Gastroesophageal sphincter (tissue), 4 donors: ENCODE results near the gene UTP20. TPM values are rescaled to one million over a fixed set of nuclear protein-coding genes. Genes with fewer than 3 reads are reported as not detected.
"Not testable (repeated sequence)": the region's sequence is repeated elsewhere in the genome, so short reads cannot be mapped to it uniquely, and the experiment has no call there.

Experiments
- ATAC-seq: fragments of 150-250 bp; one replicate; pipeline ENCODE4 v1.9.1; 2016; ENCODE audit warnings: mild to moderate bottlenecking, moderate library complexity
- H3K27ac ChIP-seq, 4 donors: fragments of 200-600 bp; sonication (generic) in 3 of 4; 1 replicate in 3 of 4; 2 replicates in 1 of 4; pipeline ENCODE4 v1.5.1; 2016 to 2019
- H3K27me3 ChIP-seq: fragments of 200-600 bp; sonication (generic); one replicate; pipeline ENCODE4 v1.5.1; 2019
- H3K36me3 ChIP-seq, 2 donors: fragments of 200-600 bp; sonication (generic); one replicate each; pipeline ENCODE4 v1.5.1; 2019; ENCODE audit warnings: control low read depth in 1 of 2
- H3K4me1 ChIP-seq, 3 donors: fragments of 200-600 bp; sonication (generic); 1 replicate in 2 of 3; 2 replicates in 1 of 3; pipeline ENCODE4 v1.5.1; 2016 to 2019; ENCODE audit warnings: control low read depth in 2 of 3
- H3K4me3 ChIP-seq, 2 donors: fragments of 200-600 bp; sonication (generic); one replicate each; pipeline ENCODE4 v1.5.1; 2019; ENCODE audit warnings: mild to moderate bottlenecking in 1 of 2, moderate library complexity in 1 of 2
- H3K9me3 ChIP-seq, 3 donors: fragments of 200-600 bp; sonication (generic); one replicate each; pipeline ENCODE4 v1.5.1; 2017 to 2019; ENCODE audit warnings: control low read depth in 2 of 3
- CTCF ChIP-seq, 4 experiments: fragments of 200-600 bp in 2 of 4; fragments of 450-650 bp in 2 of 4; sonication (generic) in 1 of 4; IDR thresholded peaks; one replicate each; pipeline ENCODE4 v1.5.1; 2017 to 2019; ENCODE audit warnings: antibody characterized with exemption in 4 of 4, mild to moderate bottlenecking in 2 of 4, moderate library complexity in 2 of 4
- EP300 ChIP-seq: sonication (generic); formaldehyde crosslinking; IDR thresholded peaks from one replicate; pipeline ENCODE4 v1.6.1; 2017; ENCODE audit warnings: antibody characterized with exemption, mild to moderate bottlenecking
- POLR2A ChIP-seq, 2 donors: fragments of 450-650 bp; IDR thresholded peaks; one replicate each; pipeline ENCODE4 v1.6.1; 2017; ENCODE audit warnings: antibody characterized with exemption in 2 of 2, mild to moderate bottlenecking in 2 of 2, moderate library complexity in 1 of 2
- POLR2AphosphoS5 ChIP-seq: sonication (generic); formaldehyde crosslinking; IDR thresholded peaks from one replicate; pipeline ENCODE4 v1.6.1; 2017; ENCODE audit warnings: antibody characterized with exemption
- WGBS, 2 donors: methylation state at CpG; one replicate each; pipeline ENCODE4 v1.1.5; 2018; ENCODE audit warnings: low coverage in 1 of 2; 5-methylcytosine and 5-hydroxymethylcytosine counted together
- total RNA-seq, 4 donors: library from RNA; depleted of rRNA; stranded (reverse); fragments of >200 nt; gene quantifications; one replicate each; pipeline ENCODE4 v1.1.0, GENCODE V29; 2016

The UTP20 gene
- total RNA-seq, 4 donors from 2014 or later = 9.4 to 12.5 (median 11.8) TPM

- peak within 1 kb of the TSS; percentile 88 to 95 (median 92) for H3K27ac ChIP-seq
- H3K9me3 ChIP-seq = no peaks in the 10 kb centered on the region
- H3K36me3 ChIP-seq = no peaks in the 10 kb centered on the region
- H3K4me1 ChIP-seq = peaks cover 0 to 45% (median 8%) of the 10 kb centered on the region in 3 donors
- WGBS, 2 donors = 0% methylated on average over 20 to 27 of the region's 71 CpGs
- H3K27me3 ChIP-seq = no peaks in the 10 kb centered on the region
- H3K4me3 ChIP-seq = peak within 1 kb of the TSS; percentile 59 to 63
- ATAC-seq = peak; percentile 95
- TF ChIP-seq EP300 (no peak), POLR2A (IDR thresholded peaks at IDR 0.05) (peak in 1 of 2 donors; percentile 28), POLR2AphosphoS5 (peak; percentile 50), CTCF (IDR thresholded peaks at IDR 0.05) (no peak)
These were observed 127.8 kb downstream of the UTP20 start, which contains the start of gene ARL1 for GRCh38 chr12:101407436-101408345. ARL1 (minus strand) TSS chr12:101407772; CDS start chr12:101407645, 127 bp downstream.

DNA sequence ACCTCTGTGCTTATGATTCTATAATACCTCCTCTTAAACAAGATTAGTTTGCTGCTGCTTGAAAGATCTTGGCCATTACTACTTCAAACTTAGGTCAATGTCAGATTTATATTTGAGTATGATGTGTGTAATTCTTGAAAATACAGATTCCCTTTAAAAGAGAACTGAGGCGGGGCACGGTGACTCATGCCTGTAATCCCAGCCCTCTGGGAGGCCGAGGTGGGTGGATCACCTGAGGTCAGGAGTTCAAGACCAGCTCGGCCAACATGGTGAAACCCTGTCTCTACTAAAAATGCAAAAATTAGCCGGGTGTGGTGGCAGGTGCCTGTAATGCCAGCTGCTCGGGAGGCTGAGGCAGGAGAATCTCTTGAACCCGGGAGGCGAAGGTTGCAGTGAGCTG, 130.3 kb downstream of the UTP20 start:
- not testable (repeated sequence) for ATAC-seq, H3K36me3 ChIP-seq, H3K27ac ChIP-seq, H3K4me3 ChIP-seq, H3K9me3 ChIP-seq, H3K27me3 ChIP-seq
- H3K4me1 ChIP-seq = peaks cover 0 to 29% (median 8%) of the 10 kb centered on the region in 3 donors
- WGBS, 2 donors = 73% methylated on average over 7 of the region's 8 CpGs; no CpG with 5 or more reads in 1 of the 2 donors

DNA sequence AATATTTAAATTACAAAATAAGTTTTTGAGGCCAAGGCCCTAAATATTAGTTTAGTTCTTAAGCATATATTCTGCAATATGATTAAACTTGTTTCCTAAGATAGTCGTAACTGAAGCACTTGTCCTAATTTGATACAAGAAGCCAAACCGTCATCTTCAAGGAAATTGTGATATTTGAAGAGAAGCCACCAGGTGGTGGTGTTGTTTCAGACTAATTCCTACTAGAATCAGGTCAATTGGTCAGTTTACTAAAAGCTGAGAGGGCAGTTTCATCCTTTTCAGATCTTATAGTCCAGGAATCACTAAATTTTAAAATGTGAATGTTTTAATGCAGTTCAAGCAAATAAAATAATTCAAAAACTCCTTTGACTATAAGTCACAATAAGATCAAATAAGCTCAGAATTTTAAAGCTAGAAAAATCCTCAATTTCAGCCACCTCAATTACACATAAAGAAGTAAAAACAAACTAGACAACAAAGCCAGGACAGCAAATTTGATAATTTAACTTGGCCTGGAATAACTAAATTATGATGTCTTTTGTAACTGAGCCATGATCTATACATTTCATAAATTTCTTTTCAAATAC, 134.7 kb downstream of the UTP20 start:
- no peak for TF ChIP-seq POLR2AphosphoS5
- peak; percentile 26 to 67 (median 64) for TF ChIP-seq CTCF (IDR thresholded peaks at IDR 0.05)
- TF ChIP-seq POLR2A (IDR thresholded peaks at IDR 0.05) = no peak
- no peaks in the 10 kb centered on the region for H3K9me3 ChIP-seq
- H3K4me3 ChIP-seq = no peak overlapping the region
- WGBS, 2 donors = 0 to 10% methylated on average over 2 of the region's 2 CpGs
- ATAC-seq = peak; percentile 41
- H3K36me3 ChIP-seq = no peaks in the 10 kb centered on the region
- no peaks in the 10 kb centered on the region for H3K27me3 ChIP-seq
- H3K27ac ChIP-seq = no peak overlapping the region
- H3K4me1 ChIP-seq = no peaks in the 10 kb centered on the region

GRCh38 chr12:101415228-101415627, 135.3 kb downstream of the UTP20 start:
- Histone ChIP-seq H3K9me3 (no peaks in the 10 kb centered on the region), H3K4me1 (no peaks in the 10 kb centered on the region), H3K36me3 (no peaks in the 10 kb centered on the region), H3K27me3 (no peaks in the 10 kb centered on the region), H3K4me3 (no peak overlapping the region), H3K27ac (no peak overlapping the region)
- WGBS, 2 donors = 82 to 88% methylated on average over 1 of the region's 1 CpG
- TF ChIP-seq POLR2AphosphoS5 (no peak), EP300 (no peak), POLR2A (IDR thresholded peaks at IDR 0.05) (no peak), CTCF (IDR thresholded peaks at IDR 0.05) (no peak)
- no peak for ATAC-seq

DNA sequence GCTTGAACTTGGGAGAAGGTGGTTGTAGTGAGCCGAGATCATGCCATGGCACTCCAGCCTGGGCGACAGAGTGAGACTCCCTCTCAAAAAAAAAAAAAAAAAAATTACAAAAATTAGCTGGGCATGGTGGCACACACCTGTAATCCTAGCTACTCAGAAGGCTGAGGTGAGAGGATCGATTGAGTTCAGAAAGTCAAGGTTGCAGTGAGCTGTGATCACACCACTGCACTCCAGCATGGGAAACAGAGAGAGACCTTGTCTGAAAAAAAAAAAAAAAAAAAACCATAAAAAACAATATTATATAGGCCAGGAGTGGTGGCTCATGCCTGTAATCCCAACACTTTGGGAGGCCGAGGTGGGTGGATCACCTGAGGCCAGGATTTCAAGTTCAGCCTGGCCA, 142.2 kb downstream of the UTP20 start:
- H3K27me3 ChIP-seq = peaks cover 10% of the 10 kb centered on the region
- not testable (repeated sequence) for H3K9me3 ChIP-seq, H3K27ac ChIP-seq, ATAC-seq, H3K36me3 ChIP-seq, H3K4me1 ChIP-seq, H3K4me3 ChIP-seq
- WGBS, 2 donors = 85 to 100% methylated on average over 1 to 3 of the region's 4 CpGs
